GM19463 (cell line): ENCODE results near the gene NPHS1.
"Not testable (repeated sequence)": the region's sequence is repeated elsewhere in the genome, so short reads cannot be mapped to it uniquely, and the experiment has no call there.

Experiments
- ATAC-seq: cut with Tn5 transposase; IDR thresholded peaks from one replicate; pipeline ENCODE4 v1.9.1; 2021; ENCODE audit warnings: mild to moderate bottlenecking, moderate library complexity; ENCODE audit not compliant: unreplicated experiment

NPHS1 gene

DNA sequence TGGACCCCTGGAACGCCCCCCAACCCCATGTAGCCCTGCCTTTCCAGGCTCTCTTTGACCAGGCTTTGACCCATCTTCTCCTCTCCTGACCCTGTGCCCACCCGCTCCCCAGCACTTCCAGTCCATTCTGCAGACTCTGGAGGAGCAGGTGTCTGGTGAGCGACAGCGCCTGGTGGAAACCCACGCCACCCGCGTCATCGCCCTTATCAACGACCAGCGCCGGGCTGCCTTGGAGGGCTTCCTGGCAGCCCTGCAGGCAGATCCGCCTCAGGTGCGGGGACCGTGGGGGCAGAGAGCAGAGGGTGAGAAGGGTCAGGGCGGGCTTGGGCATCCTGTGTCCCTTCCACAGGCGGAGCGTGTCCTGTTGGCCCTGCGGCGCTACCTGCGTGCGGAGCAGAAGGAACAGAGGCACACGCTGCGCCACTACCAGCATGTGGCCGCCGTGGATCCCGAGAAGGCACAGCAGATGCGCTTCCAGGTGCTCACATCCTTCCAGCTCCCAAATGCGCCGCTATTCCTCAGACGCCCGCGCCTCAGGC lies 22.2 kb upstream of the NPHS1 start:
- ATAC-seq = no peak

DNA sequence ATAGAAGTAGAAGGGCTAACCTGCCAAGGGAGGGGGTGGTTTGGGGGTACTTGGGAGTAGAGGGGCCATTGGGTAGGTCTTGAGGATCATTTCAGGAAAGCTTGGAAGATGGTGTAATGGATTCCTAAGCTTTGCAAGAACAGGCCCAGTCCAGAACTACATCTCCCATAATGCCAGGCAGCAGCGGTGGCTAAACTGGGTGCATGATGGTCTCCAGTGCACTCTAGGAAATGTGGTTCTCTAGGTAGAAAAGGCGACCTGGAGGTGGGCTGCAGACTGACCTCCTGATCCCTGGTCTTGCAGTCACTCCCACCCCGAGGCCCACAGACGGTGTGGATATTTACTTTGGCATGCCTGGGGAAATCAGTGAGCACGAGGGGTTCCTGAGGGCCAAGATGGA lies 19.9 kb upstream of the NPHS1 start:
- no peak for ATAC-seq

DNA sequence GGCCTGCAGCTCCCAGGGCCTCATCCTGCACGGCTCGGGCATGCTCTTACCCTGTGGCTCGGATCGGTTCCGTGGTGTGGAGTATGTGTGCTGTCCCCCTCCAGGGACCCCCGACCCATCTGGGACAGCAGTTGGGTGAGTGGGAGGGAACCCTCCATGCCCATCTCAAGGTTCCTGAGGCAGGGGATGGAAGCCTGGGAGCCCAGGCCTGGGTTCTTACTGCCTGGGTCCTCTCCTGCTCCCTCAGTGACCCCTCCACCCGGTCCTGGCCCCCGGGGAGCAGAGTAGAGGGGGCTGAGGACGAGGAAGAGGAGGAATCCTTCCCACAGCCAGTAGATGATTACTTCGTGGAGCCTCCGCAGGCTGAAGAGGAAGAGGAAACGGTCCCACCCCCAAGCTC lies 19.3 kb upstream of the NPHS1 start:
- no peak for ATAC-seq

DNA sequence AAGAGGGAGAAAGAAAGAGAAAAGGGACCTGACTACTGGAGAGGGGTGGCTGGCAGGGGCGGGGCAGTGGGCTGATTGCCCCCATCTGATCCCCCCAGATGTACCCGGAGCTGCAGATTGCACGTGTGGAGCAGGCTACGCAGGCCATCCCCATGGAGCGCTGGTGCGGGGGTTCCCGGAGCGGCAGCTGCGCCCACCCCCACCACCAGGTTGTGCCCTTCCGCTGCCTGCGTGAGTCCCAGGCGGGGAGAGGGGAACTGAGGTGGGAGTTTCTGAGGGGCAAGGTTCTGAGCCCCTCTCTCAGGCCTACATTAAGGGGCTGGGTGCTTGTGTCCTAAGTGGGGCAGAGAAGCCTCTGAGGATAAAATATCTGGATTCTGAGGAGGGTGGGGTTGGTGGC lies 18.5 kb upstream of the NPHS1 start:
- ATAC-seq = no peak

DNA sequence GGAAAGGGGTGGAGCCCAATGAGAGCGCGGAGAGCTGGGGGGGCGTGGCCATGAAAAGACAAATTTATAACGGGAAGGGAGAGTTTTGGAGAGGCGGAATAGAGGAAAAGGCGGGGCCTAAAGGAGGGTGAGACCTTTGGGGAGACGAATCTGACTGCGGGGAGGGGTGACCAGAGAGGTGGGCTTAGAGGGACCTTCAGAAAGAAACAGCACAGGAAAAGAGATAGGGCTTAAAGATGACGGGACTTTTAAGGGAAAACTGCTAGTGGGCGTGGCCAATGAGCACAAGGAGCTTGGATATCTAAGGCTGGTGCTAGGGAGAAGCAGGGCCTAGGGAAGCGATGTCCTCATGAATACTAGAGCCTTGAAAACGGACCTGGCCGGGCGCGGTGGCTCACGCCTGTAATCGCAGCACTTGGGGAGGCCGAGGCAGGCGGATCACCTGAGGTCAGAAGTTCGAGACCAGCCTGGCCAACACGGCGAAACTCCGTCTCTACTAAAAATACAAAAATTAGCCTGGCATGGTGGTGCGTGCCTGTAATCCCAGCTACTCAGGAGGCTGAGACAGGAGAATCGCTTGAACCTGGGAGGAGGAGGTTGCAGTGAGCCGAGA lies 17.9 kb upstream of the NPHS1 start:
- ATAC-seq = not testable (repeated sequence)

DNA sequence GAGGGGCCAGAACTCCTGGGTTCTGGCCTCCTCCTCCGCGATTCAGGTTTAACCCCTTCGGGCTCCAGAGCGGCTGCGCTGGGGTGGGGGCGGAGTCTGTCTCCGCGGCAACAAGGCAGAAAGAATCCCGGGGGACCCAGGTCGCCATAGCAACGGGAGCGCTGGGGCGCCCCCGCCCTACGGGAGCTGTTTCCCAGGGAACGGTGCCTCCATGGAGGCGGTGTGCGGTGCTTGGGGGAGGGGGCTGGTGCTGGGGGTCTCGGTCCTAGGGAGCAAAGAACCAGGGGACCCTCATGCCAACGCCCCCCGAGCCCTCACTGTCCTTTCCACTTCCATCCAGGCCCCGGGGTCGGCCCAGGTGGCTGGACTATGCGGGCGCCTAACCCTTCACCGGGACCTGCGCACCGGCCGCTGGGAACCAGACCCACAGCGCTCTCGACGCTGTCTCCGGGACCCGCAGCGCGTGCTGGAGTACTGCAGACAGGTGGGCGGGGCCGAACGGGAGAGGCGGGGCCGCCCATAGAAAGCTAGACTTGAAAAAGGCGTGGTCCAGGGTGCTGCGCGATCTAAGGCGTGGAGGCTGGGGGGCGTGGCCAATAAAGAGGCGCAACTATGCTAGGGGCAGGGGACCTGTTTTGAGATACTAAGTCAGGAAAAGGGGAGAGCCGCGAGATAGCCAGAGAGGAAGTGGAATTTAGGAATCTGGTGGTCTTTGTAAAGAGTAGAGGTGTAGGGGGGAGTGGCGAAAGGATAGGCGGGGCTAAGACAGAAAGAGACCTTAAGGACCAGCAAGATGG lies 17.2 kb upstream of the NPHS1 start:
- ATAC-seq = no peak

DNA sequence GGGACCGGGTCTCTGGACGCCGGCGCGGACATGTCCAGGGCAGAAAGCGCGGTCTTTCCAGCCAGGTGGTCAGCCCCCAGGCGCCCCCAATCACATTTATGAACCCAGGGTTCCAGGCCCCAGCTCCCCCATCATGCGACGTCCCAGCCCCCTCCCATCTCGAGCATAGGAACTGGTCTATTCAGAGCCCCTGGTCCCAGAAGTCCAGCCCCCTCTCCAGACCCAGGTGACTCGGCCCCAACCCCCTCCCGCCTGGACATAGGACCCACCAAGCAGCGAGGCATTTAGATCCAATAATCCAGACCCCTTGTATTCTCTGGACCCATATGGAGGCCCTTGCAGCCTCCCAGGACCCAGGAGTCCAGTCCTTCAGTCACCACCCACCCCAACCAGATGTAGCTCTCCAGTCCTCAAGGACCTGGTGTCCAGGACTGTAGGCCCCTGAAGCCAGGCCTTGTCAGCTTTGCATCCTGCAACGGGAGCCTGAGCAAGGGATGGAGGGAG lies 16.6 kb upstream of the NPHS1 start:
- ATAC-seq = no peak

DNA sequence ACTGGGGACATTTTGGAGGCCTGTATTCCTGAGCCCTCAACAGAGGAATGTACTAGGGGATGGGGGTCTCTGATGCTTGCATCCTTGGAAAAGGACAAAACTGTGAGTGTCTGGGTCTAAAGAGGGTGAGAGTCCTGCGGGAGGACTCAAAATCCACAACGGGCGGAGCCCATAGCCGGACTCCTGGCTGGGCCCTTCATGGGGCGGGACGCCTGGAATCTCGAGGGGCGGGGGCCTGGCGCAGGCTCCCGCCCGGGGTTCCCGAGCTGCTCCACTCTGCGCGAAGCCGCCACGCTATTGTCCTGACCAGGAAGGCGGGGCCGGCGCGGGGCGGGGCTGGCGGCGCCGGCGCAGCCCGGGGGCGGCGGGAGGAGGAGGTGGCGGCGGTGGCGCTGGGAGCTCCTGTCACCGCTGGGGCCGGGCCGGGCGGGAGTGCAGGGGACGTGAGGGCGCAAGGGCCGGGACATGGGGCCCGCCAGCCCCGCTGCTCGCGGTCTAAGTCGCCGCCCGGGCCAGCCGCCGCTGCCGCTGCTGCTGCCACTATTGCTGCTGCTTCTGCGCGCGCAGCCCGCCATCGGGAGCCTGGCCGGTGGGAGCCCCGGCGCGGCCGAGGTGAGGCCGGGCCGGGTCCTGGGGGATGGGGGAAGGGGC lies 16.0 kb upstream of the NPHS1 start, which contains the start of gene APLP1:
TSS of gene APLP1 (plus strand) at position 403 of the 651 bp plus-strand sequence. CDS start at position 466, 63 bp downstream.
- no peak for ATAC-seq

DNA sequence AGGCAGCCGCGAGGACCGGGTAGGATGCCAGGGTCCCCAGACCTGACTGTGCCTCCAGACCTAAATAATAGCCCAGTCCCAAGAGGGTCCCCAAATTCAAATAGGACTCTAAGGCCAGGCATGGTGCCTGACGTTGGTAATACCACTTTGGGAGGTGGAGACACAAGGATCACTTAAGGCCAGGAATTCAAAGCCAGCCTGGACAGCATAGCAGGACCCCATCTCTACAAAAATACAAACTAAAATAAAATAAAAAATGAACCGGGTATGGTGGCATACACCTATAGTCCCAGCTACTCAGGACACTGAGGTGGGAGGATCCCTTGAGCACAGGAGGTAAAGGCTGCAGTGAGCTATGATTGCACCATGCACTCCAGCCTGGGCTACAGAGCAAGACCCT lies 10.7 kb upstream of the NPHS1 start:
- no peak for ATAC-seq

DNA sequence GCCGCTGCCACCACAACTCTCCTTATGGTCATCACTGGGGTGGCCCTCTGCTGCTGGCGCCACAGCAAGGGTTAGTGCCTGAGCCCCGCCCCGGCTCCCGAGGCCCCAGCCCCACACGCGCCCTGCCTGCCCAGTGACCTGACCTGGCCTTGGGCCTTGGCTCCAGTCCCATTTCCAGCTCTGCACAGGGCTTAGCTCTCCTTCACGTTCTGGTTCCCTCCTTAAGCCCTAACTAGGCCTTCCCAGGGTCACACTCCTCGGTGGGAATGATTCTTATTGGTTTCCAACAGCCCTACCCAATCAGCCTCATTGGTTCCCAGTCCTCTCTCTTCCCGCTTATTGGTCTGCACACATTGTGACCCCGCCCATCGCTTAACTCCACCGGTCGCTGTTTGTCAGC lies 10.2 kb upstream of the NPHS1 start:
- no peak for ATAC-seq

DNA sequence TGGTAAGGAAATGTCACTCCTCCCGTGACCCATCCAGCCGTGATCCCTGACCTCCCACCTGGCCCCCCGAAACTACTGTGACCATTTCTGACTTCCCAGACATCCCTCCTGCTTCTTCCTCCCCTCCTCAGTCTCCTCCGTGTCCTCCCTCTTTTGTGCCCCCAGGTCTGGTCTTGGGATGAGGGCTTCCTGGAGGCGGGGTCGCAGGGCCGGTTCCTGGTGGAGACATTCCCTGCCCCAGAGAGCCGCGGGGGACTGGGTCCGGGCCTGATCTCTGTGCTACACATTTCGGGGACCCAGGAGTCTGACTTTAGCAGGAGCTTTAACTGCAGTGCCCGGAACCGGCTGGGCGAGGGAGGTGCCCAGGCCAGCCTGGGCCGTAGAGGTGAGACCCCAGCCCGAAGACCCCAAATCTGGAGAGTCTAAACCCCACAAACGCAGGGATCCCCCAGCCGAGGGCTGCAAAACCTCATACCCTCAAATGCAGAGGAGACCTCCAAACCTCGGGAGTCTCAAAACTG lies 9.4 kb upstream of the NPHS1 start:
- ATAC-seq = no peak

DNA sequence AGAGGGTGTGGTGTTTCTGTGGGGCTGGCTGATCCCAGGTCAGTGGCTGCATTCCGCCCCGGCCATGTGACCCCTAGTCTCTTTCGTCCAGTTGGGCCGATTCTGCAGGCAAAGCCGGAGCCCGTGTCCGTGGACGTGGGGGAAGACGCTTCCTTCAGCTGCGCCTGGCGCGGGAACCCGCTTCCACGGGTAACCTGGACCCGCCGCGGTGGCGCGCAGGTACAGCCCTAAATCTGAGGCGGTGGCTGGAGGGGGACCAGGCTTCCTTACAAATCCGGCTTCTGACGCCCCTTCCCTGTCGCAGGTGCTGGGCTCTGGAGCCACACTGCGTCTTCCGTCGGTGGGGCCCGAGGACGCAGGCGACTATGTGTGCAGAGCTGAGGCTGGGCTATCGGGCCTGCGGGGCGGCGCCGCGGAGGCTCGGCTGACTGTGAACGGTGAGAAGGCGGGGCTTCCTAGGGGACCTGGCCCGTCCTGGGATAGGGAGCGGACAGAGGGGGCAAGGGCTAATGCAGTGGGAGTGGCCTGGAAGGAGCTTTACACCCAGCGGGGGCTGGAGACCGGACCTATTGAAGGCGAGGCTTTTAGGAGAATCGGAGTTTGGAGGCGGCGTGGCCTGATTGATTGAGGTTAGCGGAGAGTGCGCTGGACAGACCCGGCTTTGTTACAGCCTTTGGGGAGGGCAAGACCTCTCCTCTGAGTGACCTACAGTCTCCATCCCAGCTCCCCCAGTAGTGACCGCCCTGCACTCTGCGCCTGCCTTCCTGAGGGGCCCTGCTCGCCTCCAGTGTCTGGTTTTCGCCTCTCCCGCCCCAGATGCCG lies 8.7 kb upstream of the NPHS1 start:
- no peak for ATAC-seq

DNA sequence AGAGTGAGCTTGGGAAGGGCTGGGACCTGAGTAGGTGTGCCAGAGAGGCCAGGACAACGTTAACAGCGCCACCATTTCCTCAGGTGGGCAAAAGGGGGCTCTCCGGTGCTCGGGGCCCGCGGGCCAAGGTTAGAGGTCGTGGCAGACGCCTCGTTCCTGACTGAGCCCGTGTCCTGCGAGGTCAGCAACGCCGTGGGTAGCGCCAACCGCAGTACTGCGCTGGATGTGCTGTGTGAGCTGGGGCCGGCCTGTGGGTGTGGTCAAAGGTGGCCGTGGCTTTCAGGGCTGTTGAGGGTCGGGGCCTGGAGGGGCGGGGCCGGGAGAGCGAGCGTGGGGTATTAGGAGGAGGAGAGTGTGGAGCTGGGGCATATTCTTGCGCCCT lies 8.1 kb upstream of the NPHS1 start:
- no peak for ATAC-seq

DNA sequence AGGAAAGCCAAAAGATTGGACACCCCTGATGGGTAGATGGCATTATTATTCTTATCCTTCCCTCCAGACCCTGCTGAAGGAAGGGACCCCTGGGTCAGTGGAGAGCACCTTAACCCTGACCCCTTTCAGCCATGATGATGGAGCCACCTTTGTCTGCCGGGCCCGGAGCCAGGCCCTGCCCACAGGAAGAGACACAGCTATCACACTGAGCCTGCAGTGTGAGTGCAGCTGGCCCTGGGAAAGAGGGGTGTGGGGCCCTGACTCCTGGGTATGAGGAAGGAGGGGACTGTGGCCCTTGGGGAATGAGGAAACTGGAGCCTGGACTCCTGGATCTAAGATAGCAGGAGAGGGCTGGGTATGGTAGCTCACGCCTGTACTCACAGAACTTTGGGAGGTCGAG lies 7.1 kb upstream of the NPHS1 start:
- ATAC-seq = no peak

DNA sequence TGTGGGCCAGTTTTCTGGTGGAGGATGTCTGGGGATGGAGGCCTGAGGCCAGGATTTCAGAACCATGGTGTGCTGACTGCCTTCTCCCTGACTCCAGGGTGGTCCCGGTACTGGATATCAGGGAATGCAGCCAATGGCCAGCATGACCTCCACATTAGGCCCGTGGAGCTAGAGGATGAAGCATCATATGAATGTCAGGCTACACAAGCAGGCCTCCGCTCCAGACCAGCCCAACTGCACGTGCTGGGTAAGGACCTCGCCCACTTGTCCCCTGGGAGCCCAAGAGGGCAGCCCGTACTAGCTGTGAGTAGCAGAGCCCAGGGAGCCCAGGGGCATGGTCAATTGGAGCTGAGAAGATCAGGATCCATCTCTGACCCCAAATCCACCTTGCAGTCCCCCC lies 6.0 kb upstream of the NPHS1 start:
- no peak for ATAC-seq

DNA sequence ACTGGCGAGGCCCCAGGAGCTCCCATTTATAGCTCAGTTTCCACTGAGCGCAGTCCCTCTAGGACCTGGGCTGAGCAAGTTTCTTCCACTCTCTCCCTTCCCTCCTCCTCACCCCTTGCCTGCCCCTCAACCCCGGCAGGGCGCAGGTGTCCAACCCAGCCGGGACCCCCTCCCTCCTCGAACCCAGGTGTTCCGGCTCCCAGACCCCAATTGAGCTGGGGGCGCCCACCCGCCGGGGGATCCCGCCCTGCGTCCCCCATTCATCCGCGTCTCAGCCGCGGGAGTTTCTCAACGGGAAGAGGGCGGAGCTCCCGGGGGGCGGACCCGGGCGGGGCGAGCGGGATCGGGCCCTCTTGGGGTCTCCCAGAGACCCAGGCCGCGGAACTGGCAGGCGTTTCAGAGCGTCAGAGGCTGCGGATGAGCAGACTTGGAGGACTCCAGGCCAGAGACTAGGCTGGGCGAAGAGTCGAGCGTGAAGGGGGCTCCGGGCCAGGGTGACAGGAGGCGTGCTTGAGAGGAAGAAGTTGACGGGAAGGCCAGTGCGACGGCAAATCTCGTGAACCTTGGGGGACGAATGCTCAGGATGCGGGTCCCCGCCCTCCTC lies 4.3 kb upstream of the NPHS1 start, which contains the start of gene KIRREL2:
TSS of gene KIRREL2 (plus strand) at position 366 of the 604 bp plus-strand sequence. CDS start at position 575, 209 bp downstream.
- ATAC-seq = no peak

DNA sequence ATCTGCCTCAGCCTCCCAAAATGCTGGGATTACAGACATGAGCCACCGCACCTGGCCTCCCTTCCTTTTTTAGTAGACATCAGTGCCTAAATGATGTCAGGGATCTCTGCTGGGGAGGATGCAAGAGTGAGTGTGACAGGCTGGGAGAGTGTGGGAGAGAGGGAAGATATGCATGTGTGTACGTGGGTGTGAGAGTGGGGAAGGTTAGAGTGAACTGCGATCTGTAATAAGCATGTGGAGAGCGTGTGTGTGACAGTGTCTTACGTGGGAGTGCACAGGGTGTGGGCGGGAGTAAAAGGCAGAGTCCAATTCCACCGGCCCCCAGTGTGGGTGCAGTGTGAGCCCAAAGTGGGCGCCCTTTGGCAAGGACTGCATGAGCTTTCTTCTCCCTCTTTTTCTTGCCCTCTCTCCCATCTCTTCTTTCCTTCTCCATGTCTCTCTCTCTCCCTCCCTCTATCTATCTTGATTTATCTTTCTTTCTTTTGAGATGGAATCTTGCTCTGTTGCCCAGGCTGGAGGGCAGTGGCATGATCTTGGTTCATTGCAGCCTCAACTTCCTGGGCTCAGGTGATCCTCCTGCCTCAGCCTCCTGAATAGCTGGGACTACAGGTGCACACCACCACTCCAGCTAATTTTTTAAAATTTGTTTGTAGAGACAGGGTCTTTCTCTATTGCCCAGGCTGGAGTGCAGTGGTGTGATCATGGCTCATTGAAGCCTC lies 893 bp upstream of the NPHS1 start:
- no peak for ATAC-seq

DNA sequence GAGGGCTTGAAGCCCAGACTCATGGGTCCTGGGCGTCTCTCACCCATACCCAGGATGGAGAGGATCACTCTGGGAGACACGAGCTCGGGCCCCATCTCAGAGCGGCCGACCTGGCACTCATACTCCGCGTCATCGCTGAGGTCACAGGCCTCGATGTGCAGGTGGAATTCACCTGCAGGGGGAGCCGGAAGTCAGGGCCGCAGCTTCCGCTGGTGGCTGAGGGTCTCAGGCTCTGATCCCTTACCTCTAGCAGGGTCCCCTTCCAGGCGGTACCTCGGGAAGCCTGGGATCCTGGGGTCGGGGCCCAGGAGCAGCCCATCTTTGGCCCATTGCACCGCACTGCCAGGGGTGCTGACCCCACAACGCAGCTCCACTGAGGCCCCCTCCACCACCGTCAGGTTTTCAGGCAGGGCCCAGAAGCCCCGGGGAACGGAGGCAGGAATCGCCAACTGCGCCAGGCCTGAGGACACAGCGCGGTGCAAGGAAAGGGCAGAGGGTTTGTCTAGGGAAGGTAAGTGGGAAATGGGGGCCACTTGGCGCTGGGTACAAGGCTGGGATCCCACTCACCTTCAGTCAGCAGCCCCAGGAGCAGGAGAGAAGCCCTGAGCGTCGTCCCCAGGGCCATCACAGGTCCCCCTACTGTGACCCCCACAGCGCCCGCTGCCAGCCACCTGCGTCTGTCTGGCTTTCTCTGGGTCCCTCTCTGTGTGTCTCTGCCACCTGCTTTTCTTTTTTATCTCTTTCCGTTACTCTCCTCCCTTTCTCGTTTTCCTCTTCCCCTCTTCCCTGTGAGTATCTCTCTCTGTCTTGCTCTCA lies 883 bp downstream of the NPHS1 start:
- no peak for ATAC-seq
